Fibroblast of skin of scalp (primary cell): Measurements from ENCODE around the gene LBH.
"Not testable (repeated sequence)": the region's sequence is repeated elsewhere in the genome, so short reads cannot be mapped to it uniquely, and the experiment has no call there.

Experiments
- DNase-seq: peaks from one replicate; pipeline ENCODE4 v3.0.0-alpha.2; 2013

Gene LBH

DNA sequence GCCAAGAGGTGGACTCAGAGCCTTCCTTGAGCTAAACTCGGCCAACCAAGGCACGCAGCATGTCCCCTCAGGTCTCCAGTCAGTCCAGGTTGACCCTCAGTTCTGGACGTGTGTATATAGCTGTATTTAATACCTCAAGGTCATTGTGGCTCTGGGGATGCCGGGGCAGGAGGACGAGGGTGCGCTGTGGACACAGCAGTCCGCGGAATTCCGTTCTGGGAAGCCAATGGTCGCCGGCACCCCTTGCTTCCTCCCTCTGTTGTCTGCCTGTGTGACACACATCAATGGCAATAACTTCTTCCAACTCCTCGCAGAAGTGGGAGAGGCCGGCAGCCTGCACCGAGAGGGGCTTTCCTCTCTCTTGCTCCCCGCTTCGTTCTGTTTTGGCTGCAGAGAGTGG lies 27.7 kb downstream of the LBH start:
- no peak for DNase-seq

DNA sequence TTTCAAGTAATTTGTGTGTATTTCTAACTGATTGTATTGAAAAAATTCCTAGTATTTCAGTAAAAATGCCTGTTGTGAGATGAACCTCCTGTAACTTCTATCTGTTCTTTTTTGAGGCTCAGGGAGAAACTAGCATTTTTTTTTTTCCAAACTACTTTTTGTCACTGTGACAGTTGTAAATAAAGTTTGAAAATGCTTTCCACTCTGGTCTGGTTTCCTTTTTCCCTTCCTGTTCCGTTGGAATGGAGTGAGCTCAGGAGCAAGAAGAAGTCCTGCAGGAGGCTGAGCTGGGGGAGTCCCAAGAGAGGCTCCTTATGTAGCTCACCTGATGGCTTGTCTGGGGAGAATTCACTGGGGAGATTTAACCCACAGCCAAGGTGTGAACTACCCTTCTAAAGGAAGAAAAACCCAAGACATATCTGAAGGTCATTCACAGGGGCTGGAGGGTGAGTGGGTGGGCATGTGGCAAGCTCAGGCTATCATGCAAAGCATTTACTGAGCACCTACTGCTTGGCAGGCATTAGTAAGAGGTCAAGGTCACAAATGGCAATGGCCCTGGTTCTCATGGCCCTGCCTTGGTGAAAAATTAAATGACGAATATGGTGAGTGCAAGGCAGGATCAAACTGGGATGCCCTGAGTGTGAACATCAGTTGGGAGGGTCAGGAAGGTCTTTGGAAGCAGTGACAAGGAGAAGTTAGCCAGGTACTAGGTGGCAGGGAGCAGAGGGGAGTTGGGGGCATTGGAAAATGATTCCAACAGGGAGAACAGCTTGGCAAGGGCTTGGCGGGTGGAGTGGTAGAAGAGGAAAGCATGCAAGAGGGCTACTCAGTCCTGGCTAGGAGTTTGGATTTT lies 28.7 kb downstream of the LBH start:
- DNase-seq, result no peak

DNA sequence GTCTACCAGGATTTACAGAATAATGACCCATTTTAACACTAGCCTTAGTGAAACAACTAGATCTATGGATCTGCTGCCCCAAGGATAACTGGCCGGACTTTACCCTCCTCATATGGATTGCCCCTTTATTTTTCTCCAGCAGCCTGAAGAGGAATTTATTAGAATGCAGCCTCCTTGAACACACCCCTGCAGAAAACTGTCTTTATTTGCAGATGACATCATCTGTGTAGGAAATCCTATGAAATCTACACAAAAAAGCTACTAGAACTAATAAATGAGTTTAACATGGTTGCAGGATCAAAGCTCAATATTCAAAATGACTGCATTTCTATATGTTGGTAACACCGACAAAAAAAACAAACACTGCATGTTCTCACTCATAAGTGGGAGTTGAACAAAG lies 29.6 kb downstream of the LBH start:
- DNase-seq, result no peak

- DNase-seq, result no peak
Observed at GRCh38 chr2:30261695-30262211, 30.4 kb downstream of the LBH start.

DNA sequence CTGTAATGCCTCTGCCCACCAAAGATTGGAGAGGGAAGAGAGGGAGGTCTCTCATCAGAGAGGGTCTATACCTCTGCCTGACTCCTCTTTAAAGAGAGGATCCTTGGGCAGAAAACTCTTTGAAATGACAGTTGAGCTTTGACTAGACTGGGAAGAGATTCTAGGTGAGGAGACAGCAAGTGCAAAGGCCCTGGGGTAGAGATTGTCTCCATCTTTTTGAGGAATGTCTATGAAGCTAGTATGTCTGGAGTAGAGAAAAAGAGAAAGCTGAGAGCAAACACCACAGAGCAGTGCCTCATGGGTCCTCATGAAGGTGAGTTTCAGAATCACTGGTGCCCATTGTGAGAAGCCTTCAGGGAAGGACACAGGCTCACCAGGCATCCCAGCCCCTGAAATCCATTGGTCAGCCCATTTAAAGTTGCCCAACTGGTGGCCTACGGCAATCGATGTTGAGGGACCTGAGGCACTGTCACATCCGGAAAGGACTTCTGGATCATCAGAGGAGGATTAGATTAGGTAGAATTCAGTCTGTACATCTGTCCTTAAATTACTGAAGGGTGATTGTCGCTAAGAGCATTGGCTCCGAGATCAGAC lies 31.5 kb downstream of the LBH start:
- no peak for DNase-seq

GRCh38 chr2:30264274-30264673 lies 32.9 kb downstream of the LBH start:
- no peak for DNase-seq

DNA sequence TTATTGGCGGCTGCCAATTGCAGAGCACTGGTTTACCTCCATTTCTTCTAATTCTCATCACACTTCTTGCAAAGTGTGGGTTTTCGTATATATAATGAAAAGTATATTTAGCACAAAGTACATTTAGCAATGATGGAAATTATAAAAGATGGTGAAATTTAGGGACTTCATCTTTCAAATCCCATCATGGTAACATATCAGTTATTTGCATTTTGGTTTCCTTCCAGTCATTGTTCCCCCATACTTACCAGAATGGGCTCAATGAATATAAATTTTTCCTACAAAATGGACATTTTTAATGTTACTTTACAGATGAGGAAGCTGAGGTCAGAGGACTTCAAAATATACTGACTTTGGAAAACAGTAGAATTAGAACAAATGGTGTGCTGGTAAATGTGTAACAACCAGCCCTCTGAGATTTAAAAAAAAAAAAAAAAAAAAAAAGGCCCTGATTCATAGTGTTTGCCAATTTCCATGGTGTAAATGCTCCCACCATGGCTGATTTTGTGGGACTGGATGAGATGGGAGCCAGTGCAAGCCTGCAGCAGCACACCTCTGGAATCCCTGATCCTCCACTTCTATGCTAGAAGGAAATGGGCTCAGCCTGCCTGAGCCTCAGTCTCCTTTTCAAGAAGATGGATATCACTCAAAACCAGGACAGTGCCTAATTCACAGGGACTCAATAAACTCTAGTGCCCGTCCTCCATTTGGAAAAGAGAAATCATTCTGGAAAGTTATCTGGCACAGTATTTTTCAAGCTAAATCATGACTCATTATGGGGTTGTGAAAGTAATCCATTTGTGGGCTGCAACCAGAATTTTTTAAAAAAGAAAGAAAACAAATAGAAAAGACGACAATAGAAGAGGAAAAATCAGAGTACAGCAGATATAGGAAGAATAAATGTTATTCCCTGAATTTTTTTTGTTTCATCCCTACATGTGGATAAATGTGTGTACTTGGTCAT lies 34.0 kb downstream of the LBH start:
- DNase-seq, result peak; percentile 56

GRCh38 chr2:30266051-30266621 lies 34.8 kb downstream of the LBH start:
- no peak for DNase-seq

DNA sequence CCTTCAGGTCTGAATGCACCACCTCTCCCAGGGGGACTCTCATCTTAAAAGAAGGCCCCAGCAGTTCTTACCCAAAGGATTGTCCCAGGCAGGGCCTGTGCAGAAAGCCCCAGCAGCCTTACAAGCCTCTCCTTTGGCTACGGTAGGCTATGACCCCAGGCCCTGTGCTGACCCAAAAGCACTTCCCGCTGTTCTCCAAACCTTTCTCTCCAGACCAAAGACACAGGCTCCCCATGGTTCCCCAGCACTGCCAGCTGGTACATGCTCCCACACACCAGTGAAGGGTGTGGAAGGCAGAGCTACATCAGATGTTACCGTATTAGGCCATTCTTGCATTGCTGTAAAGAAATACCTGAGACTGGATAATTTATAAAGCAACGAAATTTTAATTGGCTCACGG lies 35.4 kb downstream of the LBH start:
- DNase-seq, result no peak

- no peak for DNase-seq
Observed at GRCh38 chr2:30267161-30267975, 36.0 kb downstream of the LBH start.

DNA sequence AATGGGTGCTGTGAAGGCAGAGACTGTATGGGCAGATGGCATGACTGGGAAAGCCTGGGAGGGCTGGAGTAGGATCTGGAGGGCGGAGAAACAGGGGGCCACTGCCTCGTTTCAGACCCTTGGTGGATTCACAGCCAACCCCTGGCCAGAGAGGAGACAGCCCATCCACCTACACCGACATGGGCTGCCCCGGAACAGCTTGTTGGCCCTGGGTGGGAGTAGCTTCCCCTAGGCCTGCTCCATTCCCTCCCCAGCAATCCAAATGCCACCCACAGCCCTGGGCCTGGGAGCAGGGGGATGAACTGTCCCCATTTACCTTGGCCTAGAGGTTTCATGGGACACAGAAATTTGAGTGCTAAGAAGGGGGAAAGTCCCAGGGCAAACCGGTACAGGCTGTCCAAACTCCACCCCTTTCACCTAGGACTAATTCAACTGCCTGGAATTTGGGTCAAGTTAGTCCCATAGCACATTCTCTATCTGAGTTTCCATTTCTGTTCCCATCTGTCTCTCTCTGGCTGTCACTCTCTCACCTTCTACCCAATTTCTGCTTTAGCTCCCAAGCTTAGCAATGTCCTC lies 37.0 kb downstream of the LBH start:
- no peak for DNase-seq

DNA sequence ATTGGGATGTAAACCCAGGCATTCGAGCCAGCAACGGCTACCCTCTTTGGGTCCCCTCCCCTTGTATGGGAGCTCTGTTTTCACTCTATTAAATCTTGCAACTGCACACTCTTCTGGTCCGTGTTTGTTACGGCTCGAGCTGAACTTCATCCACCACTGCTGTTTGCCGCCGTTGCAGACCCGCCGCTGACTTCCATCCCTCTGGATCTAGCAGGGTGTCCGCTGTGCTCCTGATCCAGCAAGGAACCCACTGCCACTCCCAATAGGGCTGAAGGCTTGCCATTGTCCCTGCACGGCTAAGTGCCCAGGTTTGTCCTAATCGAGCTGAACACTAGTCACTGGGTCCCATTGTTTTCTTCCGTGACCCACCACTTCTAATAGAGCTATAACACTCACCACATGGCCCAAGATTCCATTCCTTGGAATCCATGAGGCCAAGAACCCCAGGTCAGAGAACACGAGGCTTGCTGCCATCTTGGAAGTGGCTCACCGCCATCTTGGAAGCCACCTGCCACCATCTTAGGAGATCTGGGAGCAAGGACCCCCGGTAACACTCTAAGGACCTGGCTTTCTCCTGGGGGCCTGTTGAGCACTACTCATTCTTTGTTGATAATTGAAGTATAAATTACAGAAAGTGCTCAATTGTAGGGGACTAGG lies 37.9 kb downstream of the LBH start:
- not testable (repeated sequence) for DNase-seq

DNA sequence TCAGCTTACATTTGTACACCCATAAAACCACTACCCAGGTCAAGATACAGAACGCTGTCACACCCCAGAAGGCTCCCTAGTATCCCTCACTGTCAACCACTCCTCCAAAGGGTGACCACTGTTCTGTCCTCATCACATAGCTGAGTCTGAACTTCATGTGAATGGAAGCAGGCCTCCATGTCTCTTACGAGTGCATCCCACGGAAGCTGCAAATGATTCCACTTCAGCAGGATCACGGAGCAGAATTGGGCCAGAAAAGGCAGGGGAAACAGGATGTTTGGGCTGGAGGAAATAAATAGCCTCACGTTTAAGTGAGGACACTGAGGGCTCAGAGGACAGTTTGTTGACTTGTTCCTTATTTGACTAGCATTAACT lies 38.4 kb downstream of the LBH start:
- no peak for DNase-seq

GRCh38 chr2:30270166-30270565 lies 38.8 kb downstream of the LBH start:
- DNase-seq, result no peak

DNA sequence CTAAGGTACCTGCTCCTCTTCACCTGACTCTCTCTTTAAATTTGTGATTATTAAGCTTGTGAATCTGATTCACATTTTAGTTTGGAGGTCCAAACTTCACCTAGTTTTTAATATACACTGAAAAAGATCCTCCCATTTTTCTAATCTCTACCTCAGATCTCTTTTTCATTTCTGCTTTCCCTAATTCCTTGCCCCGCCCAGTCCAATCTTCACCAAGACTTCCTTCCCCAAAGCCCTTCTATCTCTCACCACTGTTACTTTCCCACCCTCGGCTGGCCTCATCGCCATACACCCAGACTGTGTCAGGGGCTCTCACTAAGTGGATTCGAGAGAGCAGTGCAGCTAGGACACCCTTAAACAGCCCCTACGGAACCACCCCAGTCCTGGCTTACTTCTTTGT lies 40.0 kb downstream of the LBH start:
- DNase-seq, result no peak

DNA sequence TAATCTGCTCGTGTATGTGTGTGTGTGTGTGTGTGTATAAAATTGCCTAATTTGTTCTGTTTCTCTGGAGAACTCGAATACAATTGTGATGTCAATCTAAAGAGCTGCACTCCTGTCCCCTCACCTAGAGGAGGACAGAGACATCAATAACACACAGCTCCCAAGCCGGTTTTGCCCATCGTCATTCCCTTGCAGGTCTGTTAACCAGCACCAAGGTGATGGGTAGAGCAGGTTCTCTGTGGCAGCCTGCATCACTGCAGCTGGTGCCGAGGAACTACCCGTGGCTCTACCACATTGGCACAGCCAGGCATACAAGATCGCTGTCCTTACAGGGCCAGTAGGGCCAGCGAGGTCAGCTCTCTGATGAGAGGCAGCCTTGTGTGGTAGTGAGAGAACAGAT lies 41.0 kb downstream of the LBH start:
- no peak for DNase-seq

DNA sequence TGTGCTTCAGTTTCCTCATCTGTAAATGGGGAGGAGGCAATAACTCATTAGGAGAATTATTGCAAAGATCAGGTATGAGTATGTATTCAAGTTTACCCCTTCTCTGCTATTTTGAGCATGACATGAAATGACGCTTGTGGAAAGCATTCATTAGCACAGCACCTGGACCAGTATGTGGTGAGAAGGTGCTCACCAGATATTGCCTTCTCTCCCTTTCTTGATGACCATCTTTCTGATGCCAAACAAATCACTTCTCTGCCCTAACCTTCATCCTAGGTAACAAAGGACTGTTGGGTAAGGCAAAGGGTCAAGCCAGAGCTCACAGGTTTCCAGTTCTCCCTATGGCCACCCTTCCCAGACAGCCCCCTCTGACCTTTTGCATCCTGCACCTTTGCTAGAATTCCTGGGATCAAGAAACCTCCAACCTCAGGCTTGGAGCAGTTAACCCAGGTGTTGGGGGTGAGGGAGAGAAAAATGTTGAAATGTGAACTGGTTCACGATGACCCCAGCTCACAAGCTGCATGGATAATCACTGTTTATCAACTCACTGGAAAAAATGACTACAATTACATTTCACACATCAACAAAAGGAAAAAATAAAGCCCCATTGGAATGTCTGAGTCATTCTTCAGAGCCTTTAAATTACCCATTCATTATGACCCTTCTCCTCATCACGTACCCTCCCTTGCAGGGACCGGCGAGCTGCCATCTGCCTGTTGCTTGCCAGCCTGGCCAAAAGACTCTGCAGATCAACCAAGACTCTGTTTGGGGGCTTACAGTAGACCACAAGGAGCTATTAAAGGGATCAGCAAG lies 41.6 kb downstream of the LBH start:
- DNase-seq, result peak; percentile 73

DNA sequence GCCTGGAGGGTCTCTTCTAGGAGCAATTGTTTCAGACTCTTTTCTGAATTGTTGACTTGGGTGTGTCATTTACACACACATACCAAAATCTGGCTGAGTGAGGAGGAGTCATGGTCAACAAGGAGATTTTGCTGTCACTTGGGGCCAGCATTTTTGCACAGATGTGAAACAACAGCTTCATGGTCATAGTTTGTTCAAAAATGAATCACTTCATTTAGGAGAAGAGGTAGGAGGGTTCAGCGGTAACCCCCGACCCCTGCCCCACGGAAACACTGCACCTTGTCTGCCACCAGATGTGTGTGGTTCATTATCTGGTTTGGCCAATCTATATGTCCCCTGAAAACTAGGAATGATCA lies 42.2 kb downstream of the LBH start:
- DNase-seq, result no peak

GRCh38 chr2:30275256-30275655 lies 43.9 kb downstream of the LBH start:
- no peak for DNase-seq

DNA sequence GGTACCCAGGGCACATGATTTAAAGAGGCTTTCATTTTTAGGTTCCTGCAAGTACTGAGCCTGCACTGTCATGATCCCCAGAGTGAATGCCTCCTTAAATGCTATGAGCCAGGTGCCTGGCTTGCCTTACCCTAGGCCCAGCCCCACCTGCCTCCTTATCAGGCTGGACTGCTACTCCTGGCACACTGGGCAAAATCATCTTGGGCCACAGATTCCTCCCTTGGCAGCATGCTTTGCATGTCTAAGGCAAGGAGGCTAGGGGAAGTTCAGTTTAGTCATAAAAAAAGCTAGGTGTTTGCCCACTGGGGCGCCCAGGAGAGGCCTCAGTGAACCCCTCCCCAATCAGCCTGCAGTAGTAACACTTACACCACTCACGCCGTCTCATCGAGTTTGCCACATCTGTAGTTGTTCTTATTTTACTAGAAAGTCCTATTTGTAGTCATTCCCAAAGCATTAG lies 45.1 kb downstream of the LBH start:
- no peak for DNase-seq
